Measurements from ENCODE around the gene MCM3AP. TPM values are rescaled to one million over a fixed set of nuclear protein-coding genes. Genes with fewer than 3 reads are reported as not detected.

Gene MCM3AP
- polyA plus RNA-seq, 6 donors from 2014 or later, result 16.3 to 57.9 (median 38.9) TPM

GRCh38 chr21:46254208-46254975 is 31.0 kb downstream of the MCM3AP start:
- H3K4me3 Mint-ChIP-seq, result peak overlapping the region in 6 of 8 donors; percentile 44 to 78 (median 56)
- H3K4me1 Mint-ChIP-seq, result peaks cover 29 to 34% (median 33%) of the 10 kb centered on the region in 3 donors
- peak overlapping the region; percentile 84 to 99 (median 95) for H3K27ac Mint-ChIP-seq
- ATAC-seq (ENCODE audit: low read depth in 2 of 2) (peak; percentile 23 to 29), DNase-seq (peak; percentile 6)
- H3K9me3 Mint-ChIP-seq, result peaks cover 0 to 7% (median 0%) of the 10 kb centered on the region in 7 donors
- H3K27me3 Mint-ChIP-seq, result no peaks in the 10 kb centered on the region
- H3K36me3 Mint-ChIP-seq, result peaks cover 23 to 45% of the 10 kb centered on the region in 2 donors

- H3K36me3 Mint-ChIP-seq, result peaks cover 23 to 48% of the 10 kb centered on the region in 2 donors
- peaks cover 29 to 34% (median 33%) of the 10 kb centered on the region in 3 donors for H3K4me1 Mint-ChIP-seq
- H3K27ac Mint-ChIP-seq, result peak overlapping the region in 5 of 6 donors; percentile 93 to 99 (median 96)
- H3K4me3 Mint-ChIP-seq, result peak overlapping the region in 6 of 8 donors; percentile 33 to 78 (median 56)
- ATAC-seq (ENCODE audit: low read depth in 2 of 2) (peak; percentile 87 to 91), DNase-seq (peak; percentile 36)
- H3K9me3 Mint-ChIP-seq, result peaks cover 0 to 7% (median 0%) of the 10 kb centered on the region in 7 donors
- no peaks in the 10 kb centered on the region for H3K27me3 Mint-ChIP-seq
Measured at GRCh38 chr21:46253610-46254124, 31.7 kb downstream of the MCM3AP start.

GRCh38 chr21:46252840-46253239 is 32.6 kb downstream of the MCM3AP start:
- peaks cover 0 to 7% (median 0%) of the 10 kb centered on the region in 7 donors for H3K9me3 Mint-ChIP-seq
- H3K4me3 Mint-ChIP-seq, result peak overlapping the region in 1 of 8 donors; percentile 78
- H3K27ac Mint-ChIP-seq, result peak overlapping the region in 5 of 6 donors; percentile 93 to 99 (median 96)
- DNase-seq (no peak), ATAC-seq (ENCODE audit: low read depth in 2 of 2) (no peak)
- peaks cover 23 to 52% of the 10 kb centered on the region in 2 donors for H3K36me3 Mint-ChIP-seq
- H3K27me3 Mint-ChIP-seq, result no peaks in the 10 kb centered on the region
- H3K4me1 Mint-ChIP-seq, result peaks cover 33 to 35% (median 34%) of the 10 kb centered on the region in 3 donors

GRCh38 chr21:46250146-46250725 is 35.2 kb downstream of the MCM3AP start:
- DNase-seq, result no peak
- Mint-ChIP-seq H3K4me1 (peaks cover 35 to 38% (median 35%) of the 10 kb centered on the region in 3 donors), H3K4me3 (no peak overlapping the region), H3K36me3 (peaks cover 31 to 54% of the 10 kb centered on the region in 2 donors), H3K27ac (peak overlapping the region in 4 of 6 donors; percentile 9 to 67 (median 26)), H3K9me3 (peaks cover 0 to 7% (median 0%) of the 10 kb centered on the region in 7 donors), H3K27me3 (no peaks in the 10 kb centered on the region)
- ATAC-seq (ENCODE audit: low read depth in 2 of 2), result no peak

GRCh38 chr21:46248827-46249226 is 36.6 kb downstream of the MCM3AP start:
- DNase-seq (no peak), ATAC-seq (ENCODE audit: low read depth in 2 of 2) (no peak)
- H3K4me1 Mint-ChIP-seq, result peaks cover 21 to 24% (median 23%) of the 10 kb centered on the region in 3 donors
- H3K27me3 Mint-ChIP-seq, result no peaks in the 10 kb centered on the region
- peaks cover 31 to 40% of the 10 kb centered on the region in 2 donors for H3K36me3 Mint-ChIP-seq
- H3K4me3 Mint-ChIP-seq, result no peak overlapping the region
- H3K27ac Mint-ChIP-seq, result no peak overlapping the region
- peaks cover 0 to 4% (median 0%) of the 10 kb centered on the region in 7 donors for H3K9me3 Mint-ChIP-seq

GRCh38 chr21:46248422-46248782 is 37.0 kb downstream of the MCM3AP start:
- peaks cover 28 to 39% of the 10 kb centered on the region in 2 donors for H3K36me3 Mint-ChIP-seq
- H3K27me3 Mint-ChIP-seq, result no peaks in the 10 kb centered on the region
- DNase-seq, result no peak
- peak overlapping the region in 1 of 6 donors; percentile 57 for H3K27ac Mint-ChIP-seq
- H3K9me3 Mint-ChIP-seq, result no peaks in the 10 kb centered on the region
- no peak overlapping the region for H3K4me3 Mint-ChIP-seq
- ATAC-seq (ENCODE audit: low read depth in 2 of 2), result no peak
- H3K4me1 Mint-ChIP-seq, result peaks cover 17 to 21% (median 20%) of the 10 kb centered on the region in 3 donors

GRCh38 chr21:46247699-46248421 is 37.6 kb downstream of the MCM3AP start:
- peak overlapping the region in 2 of 6 donors; percentile 57 to 84 for H3K27ac Mint-ChIP-seq
- H3K4me1 Mint-ChIP-seq, result peaks cover 14 to 22% (median 15%) of the 10 kb centered on the region in 3 donors
- no peak for DNase-seq
- no peaks in the 10 kb centered on the region for H3K27me3 Mint-ChIP-seq
- no peaks in the 10 kb centered on the region for H3K9me3 Mint-ChIP-seq
- no peak overlapping the region for H3K4me3 Mint-ChIP-seq
- no peak for ATAC-seq (ENCODE audit: low read depth in 2 of 2)
- peaks cover 28 to 44% of the 10 kb centered on the region in 2 donors for H3K36me3 Mint-ChIP-seq

GRCh38 chr21:46246345-46246744 is 39.1 kb downstream of the MCM3AP start:
- Mint-ChIP-seq H3K27me3 (no peaks in the 10 kb centered on the region), H3K9me3 (no peaks in the 10 kb centered on the region), H3K4me3 (peak overlapping the region in 1 of 8 donors; percentile 47), H3K36me3 (peaks cover 28 to 44% of the 10 kb centered on the region in 2 donors), H3K4me1 (peaks cover 9 to 22% (median 15%) of the 10 kb centered on the region in 3 donors), H3K27ac (peak overlapping the region in 2 of 6 donors; percentile 32 to 80)
- ATAC-seq (ENCODE audit: low read depth in 2 of 2), result no peak
- DNase-seq, result no peak

- ATAC-seq (ENCODE audit: low read depth in 2 of 2) (no peak), DNase-seq (no peak)
- H3K36me3 Mint-ChIP-seq, result peaks cover 22 to 39% of the 10 kb centered on the region in 2 donors
- no peak overlapping the region for H3K4me3 Mint-ChIP-seq
- no peak overlapping the region for H3K27ac Mint-ChIP-seq
- no peaks in the 10 kb centered on the region for H3K27me3 Mint-ChIP-seq
- peaks cover 5 to 20% (median 11%) of the 10 kb centered on the region in 3 donors for H3K4me1 Mint-ChIP-seq
- no peaks in the 10 kb centered on the region for H3K9me3 Mint-ChIP-seq
Measured at GRCh38 chr21:46245213-46245915, 40.0 kb downstream of the MCM3AP start.

GRCh38 chr21:46244602-46245001 is 40.8 kb downstream of the MCM3AP start:
- H3K9me3 Mint-ChIP-seq, result no peaks in the 10 kb centered on the region
- H3K27me3 Mint-ChIP-seq, result no peaks in the 10 kb centered on the region
- no peak overlapping the region for H3K4me3 Mint-ChIP-seq
- H3K4me1 Mint-ChIP-seq, result peaks cover 5 to 13% (median 6%) of the 10 kb centered on the region in 3 donors
- ATAC-seq (ENCODE audit: low read depth in 2 of 2), result no peak
- no peak for DNase-seq
- H3K36me3 Mint-ChIP-seq, result peaks cover 15 to 39% of the 10 kb centered on the region in 2 donors
- no peak overlapping the region for H3K27ac Mint-ChIP-seq

- no peak overlapping the region for H3K27ac Mint-ChIP-seq
- H3K27me3 Mint-ChIP-seq, result no peaks in the 10 kb centered on the region
- H3K4me3 Mint-ChIP-seq, result no peak overlapping the region
- peaks cover 5 to 13% (median 6%) of the 10 kb centered on the region in 3 donors for H3K4me1 Mint-ChIP-seq
- ATAC-seq (ENCODE audit: low read depth in 2 of 2), result no peak
- no peak for DNase-seq
- peaks cover 17 to 44% of the 10 kb centered on the region in 2 donors for H3K36me3 Mint-ChIP-seq
- no peaks in the 10 kb centered on the region for H3K9me3 Mint-ChIP-seq
Measured at GRCh38 chr21:46243960-46244361, 41.5 kb downstream of the MCM3AP start.

GRCh38 chr21:46243325-46243724 is 42.1 kb downstream of the MCM3AP start:
- peak overlapping the region in 2 of 6 donors; percentile 15 to 76 for H3K27ac Mint-ChIP-seq
- DNase-seq, result no peak
- H3K36me3 Mint-ChIP-seq, result peaks cover 17 to 43% of the 10 kb centered on the region in 2 donors
- H3K9me3 Mint-ChIP-seq, result no peaks in the 10 kb centered on the region
- H3K27me3 Mint-ChIP-seq, result no peaks in the 10 kb centered on the region
- peaks cover 5 to 13% (median 10%) of the 10 kb centered on the region in 3 donors for H3K4me1 Mint-ChIP-seq
- no peak for ATAC-seq (ENCODE audit: low read depth in 2 of 2)
- no peak overlapping the region for H3K4me3 Mint-ChIP-seq
